Mucosa of descending colon (tissue), 3 donors: ENCODE measurements around the gene MARS1. TPM values are rescaled to one million over a fixed set of nuclear protein-coding genes. Genes with fewer than 3 reads are reported as not detected.
A peak's percentile ranks its signal among the peaks of the same experiment; 100 is the strongest.

ENCODE experiments used
- ATAC-seq: fragments of 200-7000 bp; cut with Tn5 transposase; one replicate; pipeline ENCODE4 v1.9.1; 2020; ENCODE audit warnings: mild to moderate bottlenecking, moderate library complexity
- DNase-seq, 3 donors: peaks; one replicate each; pipeline ENCODE4 v3.0.0-alpha.2; 2020
- H3K36me3 ChIP-seq: fragments of 200-600 bp; one replicate; pipeline ENCODE4 v1.8.0; 2021; ENCODE audit warnings: low read depth, mild to moderate bottlenecking
- H3K4me1 ChIP-seq: fragments of 200-600 bp; one replicate; pipeline ENCODE4 v1.8.0; 2021; ENCODE audit warnings: low read depth, mild to moderate bottlenecking
- H3K4me3 ChIP-seq: fragments of 200-600 bp; one replicate; pipeline ENCODE4 v1.8.0; 2021; ENCODE audit warnings: mild to moderate bottlenecking
- H3K9me3 ChIP-seq: fragments of 200-600 bp; one replicate; pipeline ENCODE4 v1.8.0; 2021; ENCODE audit warnings: mild to moderate bottlenecking
- intact Hi-C, 2 donors: fragments of 100-400 bp; cut with DNase I in 1 of 2; cut with micrococcal nuclease in 1 of 2; formaldehyde crosslinking; loops; one replicate each; pipeline versions ENCODE4 v1.11.0 to v1.11.1; 2022; cut with DNase I, micrococcal nuclease
- total RNA-seq, 3 donors: library from RNA; stranded (reverse); fragmentation: NEBNext Ultra II Directional in 2 of 3; extraction: Animal tissue kit (Norgen Biotek cat#: 25700) in 2 of 3; gene quantifications; one replicate each; pipeline versions ENCODE4 v1.2.1 to v1.2.4, GENCODE V29; 2021 to 2023
- TF ChIP-seq, protein P1 (sequence below): fragments of 200-600 bp; IDR thresholded peaks from one replicate; pipeline ENCODE4 v1.8.0; 2022; ENCODE audit warnings: antibody characterized with exemption, mild to moderate bottlenecking
- donor health status: DM: no; HTN: no; CAD: no; lungs with moderate emphysema.
- donor health status: DM: no; HTN: no; CAD: no.
- donor health status: DM: no; HTN: yes; CAD: no.

The MARS1 gene
- total RNA-seq, 3 donors from 2014 or later = 63.7 to 117 (median 94.7) TPM

DNA sequence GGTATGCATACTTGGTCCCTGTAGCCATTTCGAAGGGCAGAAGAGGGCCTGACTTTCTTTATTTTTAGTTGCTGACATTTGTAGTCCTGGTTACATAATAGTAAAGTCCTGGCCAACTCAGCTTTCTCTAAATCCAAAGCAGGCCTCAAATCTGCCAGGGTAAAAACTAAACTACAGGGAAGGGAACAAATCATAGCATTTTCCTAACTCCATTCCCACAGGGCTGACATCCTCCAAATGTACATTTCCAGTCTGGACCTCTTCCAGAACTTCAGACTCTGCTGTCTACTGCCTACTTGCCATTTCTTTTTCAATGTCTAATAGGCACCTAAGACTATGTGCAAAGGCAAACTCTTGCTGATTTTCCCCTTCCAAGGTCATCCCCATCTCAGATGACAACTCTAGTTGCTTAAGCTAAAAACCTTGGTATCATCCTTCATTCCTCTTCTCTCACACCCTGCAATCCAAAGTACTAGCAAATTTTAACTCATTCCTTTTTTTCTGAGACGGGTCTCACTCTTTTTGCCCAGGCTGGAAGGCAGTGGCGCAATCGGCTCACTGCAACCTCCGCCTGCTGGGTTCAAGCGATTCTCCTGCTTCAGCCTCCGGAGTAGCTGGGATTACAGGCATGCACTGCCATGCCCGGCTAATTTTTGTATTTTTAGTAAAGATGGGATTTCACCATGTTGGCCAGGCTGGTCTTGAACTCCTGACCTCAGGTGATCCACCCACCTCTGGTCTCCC is 30.5 kb downstream of the MARS1 start:
- DNase-seq (no peak), ATAC-seq (no peak)
- intact Hi-C loops = no loop called here
- TF ChIP-seq, protein P1, sequence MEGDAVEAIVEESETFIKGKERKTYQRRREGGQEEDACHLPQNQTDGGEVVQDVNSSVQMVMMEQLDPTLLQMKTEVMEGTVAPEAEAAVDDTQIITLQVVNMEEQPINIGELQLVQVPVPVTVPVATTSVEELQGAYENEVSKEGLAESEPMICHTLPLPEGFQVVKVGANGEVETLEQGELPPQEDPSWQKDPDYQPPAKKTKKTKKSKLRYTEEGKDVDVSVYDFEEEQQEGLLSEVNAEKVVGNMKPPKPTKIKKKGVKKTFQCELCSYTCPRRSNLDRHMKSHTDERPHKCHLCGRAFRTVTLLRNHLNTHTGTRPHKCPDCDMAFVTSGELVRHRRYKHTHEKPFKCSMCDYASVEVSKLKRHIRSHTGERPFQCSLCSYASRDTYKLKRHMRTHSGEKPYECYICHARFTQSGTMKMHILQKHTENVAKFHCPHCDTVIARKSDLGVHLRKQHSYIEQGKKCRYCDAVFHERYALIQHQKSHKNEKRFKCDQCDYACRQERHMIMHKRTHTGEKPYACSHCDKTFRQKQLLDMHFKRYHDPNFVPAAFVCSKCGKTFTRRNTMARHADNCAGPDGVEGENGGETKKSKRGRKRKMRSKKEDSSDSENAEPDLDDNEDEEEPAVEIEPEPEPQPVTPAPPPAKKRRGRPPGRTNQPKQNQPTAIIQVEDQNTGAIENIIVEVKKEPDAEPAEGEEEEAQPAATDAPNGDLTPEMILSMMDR = no peak
- Histone ChIP-seq H3K4me3 (no peak overlapping the region), H3K4me1 (peaks cover 30% of the 10 kb centered on the region), H3K36me3 (peaks cover 8% of the 10 kb centered on the region), H3K9me3 (no peaks in the 10 kb centered on the region)

DNA sequence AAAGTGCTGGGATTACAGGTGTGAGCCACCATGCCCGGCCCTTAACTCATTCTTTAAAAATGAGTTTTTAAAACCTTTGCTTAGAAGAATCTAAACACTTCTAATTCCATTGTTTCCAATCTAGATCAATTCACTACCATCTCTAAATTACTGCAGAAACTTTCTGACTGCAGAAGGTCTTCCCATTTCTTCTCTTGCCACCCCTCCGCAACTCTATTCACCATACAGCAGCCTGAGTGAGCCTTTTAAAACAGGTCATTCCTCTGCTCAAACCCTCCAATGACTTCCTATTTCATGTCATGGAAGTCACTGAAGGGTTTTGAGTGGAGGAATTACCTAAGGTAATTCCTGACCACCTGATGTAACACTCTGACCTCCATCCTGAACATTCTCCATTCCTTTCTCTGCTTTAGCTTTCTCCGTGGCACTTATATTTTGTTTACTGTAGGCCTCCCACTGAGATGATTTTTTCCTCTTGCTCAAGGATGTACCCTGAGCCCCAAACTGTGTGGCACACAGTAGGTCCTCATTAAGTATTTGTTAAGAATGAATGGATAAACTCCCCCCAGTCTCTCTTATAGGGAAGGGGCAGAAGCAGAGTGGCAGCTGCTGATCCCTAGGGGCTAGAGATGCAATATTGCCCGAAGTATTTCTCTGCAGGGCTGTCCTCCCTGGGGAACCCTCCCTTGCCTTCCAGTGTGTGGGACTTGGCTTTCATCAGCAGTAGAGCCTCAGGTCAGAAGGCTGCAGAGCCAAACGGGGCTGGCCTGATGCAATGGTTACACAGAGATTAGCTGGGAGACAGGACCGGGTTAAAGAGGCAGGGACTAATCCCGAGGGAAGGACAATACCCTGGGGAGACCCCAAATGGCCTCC is 31.3 kb downstream of the MARS1 start:
- peaks cover 8% of the 10 kb centered on the region for H3K36me3 ChIP-seq
- intact Hi-C loops = no loop called here
- peak overlapping the region; percentile 77 for H3K4me3 ChIP-seq
- ATAC-seq (no peak), DNase-seq (peak in 2 of 3 donors; percentile 37 to 51)
- peaks cover 37% of the 10 kb centered on the region for H3K4me1 ChIP-seq
- TF ChIP-seq, protein P1 = no peak
- no peaks in the 10 kb centered on the region for H3K9me3 ChIP-seq

DNA sequence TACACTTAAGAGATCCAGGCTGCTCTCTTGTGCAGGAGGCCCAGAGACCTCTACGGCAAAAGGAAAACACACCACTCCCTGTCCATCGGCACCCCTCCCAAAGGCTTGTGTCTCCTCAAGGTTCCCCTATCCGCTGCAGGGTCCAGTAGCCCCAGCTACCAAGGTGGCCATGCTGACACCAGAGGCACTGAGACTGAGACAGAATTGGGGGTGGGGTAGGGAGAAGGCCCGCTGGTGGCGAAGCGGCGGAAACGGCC is 31.9 kb downstream of the MARS1 start:
- Histone ChIP-seq H3K4me1 (peaks cover 43% of the 10 kb centered on the region), H3K4me3 (peak overlapping the region; percentile 77), H3K36me3 (peaks cover 7% of the 10 kb centered on the region), H3K9me3 (no peaks in the 10 kb centered on the region)
- TF ChIP-seq, protein P1 = no peak
- no peak for ATAC-seq
- DNase-seq = peak in 1 of 3 donors; percentile 50
- intact Hi-C loops = no loop called here

DNA sequence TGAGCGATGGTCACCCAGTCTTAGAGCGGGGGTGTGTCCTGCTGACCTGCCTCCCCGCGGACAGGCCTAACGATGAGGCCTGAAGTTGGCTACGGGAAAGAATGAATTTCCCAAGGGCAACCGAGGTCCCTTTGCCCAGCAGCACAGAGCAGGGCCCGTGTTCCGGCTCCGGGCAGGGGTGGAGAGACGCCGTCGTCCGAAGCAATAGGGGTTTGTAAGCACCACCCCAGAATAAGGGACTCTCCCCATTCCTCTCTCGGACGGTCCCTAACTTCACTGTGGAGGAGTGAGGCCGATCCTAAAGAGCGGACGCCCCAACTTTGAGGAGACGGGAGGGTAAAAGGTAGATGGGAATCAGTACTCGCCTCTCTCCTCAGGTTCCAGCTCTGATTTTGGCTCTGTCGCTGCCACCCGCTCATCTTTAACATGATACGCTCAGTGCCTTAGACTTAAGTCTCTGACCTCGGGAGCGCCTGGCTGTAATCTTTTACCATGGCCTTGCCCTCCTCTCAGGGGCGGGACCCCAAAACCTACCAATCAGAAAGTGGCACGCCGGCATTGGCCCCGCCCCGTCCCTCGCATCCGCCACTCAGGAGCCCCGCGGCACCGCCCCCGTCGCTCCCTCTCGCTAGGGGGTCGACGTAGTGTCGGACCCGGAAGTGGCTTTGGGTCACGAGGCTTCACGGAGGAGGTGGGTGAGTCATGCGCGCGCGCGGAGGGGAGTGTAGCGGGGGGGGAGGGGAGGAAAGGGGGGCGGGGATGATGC is 32.4 kb downstream of the MARS1 start, which contains the start of gene DDIT3:
Gene DDIT3 (minus strand): TSS at position 462 of the 766 bp plus-strand sequence. CDS start 3,108 bp downstream, outside the sequence.
- TF ChIP-seq, protein P1 = no peak
- peak within 1 kb of the TSS; percentile 77 for H3K4me3 ChIP-seq
- DNase-seq (peak; percentile 99 to 100 (median 100)), ATAC-seq (peak; percentile 86)
- H3K4me1 ChIP-seq = peaks cover 48% of the 10 kb centered on the region
- peaks cover 2% of the 10 kb centered on the region for H3K36me3 ChIP-seq
- intact Hi-C loops = no loop called here
- H3K9me3 ChIP-seq = no peaks in the 10 kb centered on the region

DNA sequence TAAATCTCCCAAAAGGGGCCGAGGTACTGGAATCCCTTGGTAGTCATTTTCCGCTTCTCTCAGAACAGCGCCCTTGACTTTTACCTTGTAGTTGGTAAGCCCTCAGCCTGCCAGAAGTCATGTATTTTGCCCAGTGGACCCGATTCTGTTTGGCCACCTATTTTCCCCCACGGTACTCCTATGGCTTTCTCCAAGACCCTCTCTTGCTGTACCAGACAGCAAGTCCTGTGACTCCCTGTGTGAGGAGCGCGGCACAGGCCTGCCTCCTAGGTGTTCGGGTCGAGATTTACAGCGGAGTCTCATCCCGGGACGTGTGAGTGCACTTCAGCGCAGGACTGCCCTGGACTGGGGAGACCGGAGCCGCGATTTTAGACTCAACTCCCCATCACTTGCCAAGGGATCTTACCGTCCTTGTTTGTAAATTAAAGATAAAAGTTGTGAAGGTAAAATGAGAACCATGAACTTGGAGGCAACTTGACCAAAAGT is 33.7 kb downstream of the MARS1 start:
- no peak overlapping the region for H3K4me3 ChIP-seq
- peaks cover 50% of the 10 kb centered on the region for H3K4me1 ChIP-seq
- intact Hi-C loops = no loop called here
- no peak for ATAC-seq
- no peaks in the 10 kb centered on the region for H3K36me3 ChIP-seq
- TF ChIP-seq, protein P1 = no peak
- DNase-seq = peak; percentile 57 to 79 (median 70)
- H3K9me3 ChIP-seq = no peaks in the 10 kb centered on the region
